Right cardiac atrium (tissue), 5 donors: ENCODE measurements around the gene C22orf15. TPM values are rescaled to one million over a fixed set of nuclear protein-coding genes. Genes with fewer than 3 reads are reported as not detected.

ENCODE experiments used
- ATAC-seq, 2 donors: fragments of 200-7000 bp; cut with Tn5 transposase; one replicate each; pipeline versions ENCODE4 v1.8.0 to v1.9.1; 2020; ENCODE audit warnings: moderate library complexity in 2 of 2, mild to moderate bottlenecking in 1 of 2
- DNase-seq, 3 donors: peaks; one replicate each; pipeline ENCODE4 v3.0.0-alpha.2; 2020
- H3K27ac ChIP-seq: one replicate; pipeline ENCODE4 v1.5.1; 2013; ENCODE audit warnings: mild to moderate bottlenecking, low read length, control low read depth, moderate library complexity
- H3K27me3 ChIP-seq: one replicate; pipeline ENCODE4 v1.6.1; 2013; ENCODE audit not compliant: control insufficient read depth, insufficient read depth
- H3K4me1 ChIP-seq: one replicate; pipeline ENCODE4 v1.6.1; 2013; ENCODE audit warnings: low read length; ENCODE audit not compliant: control insufficient read depth, insufficient read depth
- H3K4me3 ChIP-seq: one replicate; pipeline ENCODE4 v1.5.1; 2013; ENCODE audit warnings: low read length, control low read depth
- H3K9me3 ChIP-seq: one replicate; pipeline ENCODE4 v1.6.1; 2013; ENCODE audit warnings: low read length; ENCODE audit not compliant: control insufficient read depth
- WGBS: extraction: QIAGEN DNeasy Blood & Tissue Kit; methylation state at CpG from one replicate; pipeline ENCODE4 v1.1.7; 2013; 5-methylcytosine and 5-hydroxymethylcytosine counted together
- intact Hi-C, 4 donors: fragments of 100-400 bp; cut with DNase I; formaldehyde crosslinking; loops; one replicate each; pipeline versions ENCODE4 v1.11.0 to v1.14.0; 2022 to 2023
- polyA plus RNA-seq: library from polyadenylated mRNA; stranded (reverse); fragments of 200-250 nt; gene quantifications from one replicate; pipeline ENCODE4 v1.2.3, GENCODE V29; 2013
- total RNA-seq, 4 donors: library from RNA; stranded (reverse); fragmentation: NEBNext Ultra II Directional; extraction: Animal tissue kit (Norgen Biotek cat#: 25700); gene quantifications; one replicate each; pipeline ENCODE4 v1.2.1, GENCODE V29; 2021
- donor health status: healthy with polysubstance abuse.
- donor health status: DM: no; HTN: yes; CAD: no.
- donor health status: DM: no; HTN: no; CAD: no.
- donor health status: DM: no; HTN: yes; CAD: no; lungs with severe emphysema.
- donor health status: DM: yes; HTN: yes; CAD: no.

Gene C22orf15
- total and polyA plus RNA-seq, 5 donors, result 0.21 TPM; not detected in 4

DNA sequence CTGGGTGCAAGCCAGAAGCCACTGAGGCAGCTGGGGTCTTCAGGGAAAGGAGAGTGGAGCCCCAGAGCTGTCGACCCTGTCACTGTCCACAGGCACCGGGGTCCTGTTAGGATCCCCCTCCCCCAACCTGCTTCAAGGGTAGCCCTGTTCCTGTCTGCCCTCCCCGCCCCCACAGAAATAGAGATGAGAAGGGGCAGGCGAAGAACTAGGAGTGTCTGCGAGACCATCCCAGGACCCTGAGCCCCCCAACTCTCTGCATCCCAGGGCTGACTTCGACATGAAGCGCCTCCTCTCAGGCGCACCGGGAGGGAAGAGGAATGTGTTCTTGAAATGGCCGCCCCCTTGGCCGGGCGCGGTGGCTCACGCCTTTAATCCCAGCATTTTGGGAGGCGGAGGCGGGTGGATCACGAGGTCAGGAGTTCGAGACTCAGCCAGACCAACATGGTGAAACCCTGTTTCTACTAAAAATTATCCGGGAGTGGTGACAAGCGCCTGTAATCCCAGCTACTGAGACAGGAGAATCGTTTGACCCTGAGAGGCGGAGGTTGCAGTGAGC lies 11.3 kb upstream of the C22orf15 start:
- Histone ChIP-seq H3K27ac (peak overlapping the region; percentile 82), H3K9me3 (no peaks in the 10 kb centered on the region), H3K4me1 (no peaks in the 10 kb centered on the region), H3K27me3 (no peaks in the 10 kb centered on the region), H3K4me3 (peak overlapping the region; percentile 88)
- intact Hi-C loops, result no loop called here
- 26% methylated on average over 22 of the region's 22 CpGs for WGBS
- DNase-seq (peak in 2 of 3 donors; percentile 67 to 69), ATAC-seq (peak; percentile 30 to 32)

DNA sequence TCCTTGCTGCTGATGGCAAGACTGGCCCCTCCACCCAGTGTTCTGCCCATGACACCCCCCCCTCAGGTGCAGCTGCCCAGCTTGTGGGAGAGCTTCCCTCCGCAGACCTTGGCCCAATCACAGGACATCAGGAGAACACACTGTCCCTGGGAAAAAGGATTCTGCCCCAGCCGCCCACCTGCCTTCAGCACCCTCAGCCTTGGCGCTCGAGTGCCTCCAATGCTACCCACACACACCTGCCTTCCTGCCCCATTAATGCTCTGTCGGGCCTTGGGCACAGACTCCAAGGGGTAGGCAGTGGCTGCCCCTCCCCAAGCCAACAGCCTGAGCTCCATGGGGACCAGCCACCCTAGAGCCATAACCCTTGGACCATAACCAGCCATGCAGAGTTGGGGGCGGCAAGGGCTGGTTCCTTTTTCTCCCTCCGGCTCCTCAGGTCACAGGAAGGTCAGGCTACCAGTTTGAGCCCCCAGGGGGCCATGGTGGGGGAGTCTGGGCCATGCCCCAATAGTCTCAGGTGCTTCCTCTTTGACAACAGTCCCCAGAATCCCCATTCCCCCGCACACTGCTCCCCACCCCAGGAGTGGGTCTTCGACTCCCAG lies 10.6 kb upstream of the C22orf15 start:
- 86% methylated on average over 9 of the region's 9 CpGs for WGBS
- Histone ChIP-seq H3K9me3 (no peaks in the 10 kb centered on the region), H3K27ac (no peak overlapping the region), H3K4me3 (no peak overlapping the region), H3K27me3 (no peaks in the 10 kb centered on the region), H3K4me1 (no peaks in the 10 kb centered on the region)
- intact Hi-C loops, result no loop called here
- ATAC-seq, result no peak
- peak in 2 of 3 donors; percentile 40 to 65 for DNase-seq

DNA sequence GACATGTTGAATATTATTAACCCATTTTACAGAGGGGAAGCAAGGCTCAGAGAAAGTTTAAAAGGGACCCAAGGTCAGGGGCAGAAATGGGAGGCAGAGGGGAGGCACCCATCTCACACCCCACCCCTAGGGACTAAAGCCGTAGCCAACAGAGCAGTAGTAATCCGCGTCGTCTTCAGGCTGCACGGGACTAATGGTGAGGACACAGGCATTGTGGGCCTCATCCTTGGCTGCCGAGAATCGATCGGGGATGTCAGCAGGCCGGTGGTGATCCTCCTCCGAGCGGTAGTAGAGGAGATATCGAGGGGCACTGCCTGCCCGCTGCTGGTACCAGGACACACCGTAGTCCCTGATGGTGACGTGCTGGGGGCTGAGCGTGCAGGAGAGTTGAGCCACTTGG lies 10.0 kb upstream of the C22orf15 start:
- intact Hi-C loops, result no loop called here
- ATAC-seq (no peak), DNase-seq (peak in 1 of 3 donors; percentile 64)
- Histone ChIP-seq H3K4me3 (no peak overlapping the region), H3K27me3 (no peaks in the 10 kb centered on the region), H3K27ac (no peak overlapping the region), H3K9me3 (no peaks in the 10 kb centered on the region), H3K4me1 (no peaks in the 10 kb centered on the region)
- WGBS, result 93% methylated on average over 16 of the region's 16 CpGs

DNA sequence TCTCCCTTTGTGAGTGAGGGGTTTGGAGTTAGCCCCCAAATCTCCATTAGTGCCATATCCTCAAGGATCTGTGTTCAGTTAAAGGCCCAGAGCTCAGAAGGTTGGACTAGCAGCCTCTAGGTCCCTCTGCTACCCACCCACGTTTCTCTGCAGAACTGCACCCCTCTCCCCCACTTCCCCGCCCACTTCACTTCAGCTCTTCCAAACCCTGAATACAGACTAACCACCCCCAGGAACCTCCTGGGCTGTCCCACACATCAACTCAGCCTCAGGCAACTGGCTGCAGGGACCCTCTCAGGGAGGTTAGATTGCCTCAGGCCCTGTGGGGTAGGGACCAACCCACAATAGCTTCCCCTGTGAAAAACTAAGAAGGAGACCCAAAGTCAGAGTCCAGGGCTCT lies 9.4 kb upstream of the C22orf15 start:
- WGBS, result 64% methylated on average over 2 of the region's 2 CpGs
- Histone ChIP-seq H3K27ac (no peak overlapping the region), H3K27me3 (no peaks in the 10 kb centered on the region), H3K9me3 (no peaks in the 10 kb centered on the region), H3K4me1 (no peaks in the 10 kb centered on the region), H3K4me3 (no peak overlapping the region)
- intact Hi-C loops, result no loop called here
- DNase-seq (peak in 1 of 3 donors; percentile 11), ATAC-seq (no peak)

DNA sequence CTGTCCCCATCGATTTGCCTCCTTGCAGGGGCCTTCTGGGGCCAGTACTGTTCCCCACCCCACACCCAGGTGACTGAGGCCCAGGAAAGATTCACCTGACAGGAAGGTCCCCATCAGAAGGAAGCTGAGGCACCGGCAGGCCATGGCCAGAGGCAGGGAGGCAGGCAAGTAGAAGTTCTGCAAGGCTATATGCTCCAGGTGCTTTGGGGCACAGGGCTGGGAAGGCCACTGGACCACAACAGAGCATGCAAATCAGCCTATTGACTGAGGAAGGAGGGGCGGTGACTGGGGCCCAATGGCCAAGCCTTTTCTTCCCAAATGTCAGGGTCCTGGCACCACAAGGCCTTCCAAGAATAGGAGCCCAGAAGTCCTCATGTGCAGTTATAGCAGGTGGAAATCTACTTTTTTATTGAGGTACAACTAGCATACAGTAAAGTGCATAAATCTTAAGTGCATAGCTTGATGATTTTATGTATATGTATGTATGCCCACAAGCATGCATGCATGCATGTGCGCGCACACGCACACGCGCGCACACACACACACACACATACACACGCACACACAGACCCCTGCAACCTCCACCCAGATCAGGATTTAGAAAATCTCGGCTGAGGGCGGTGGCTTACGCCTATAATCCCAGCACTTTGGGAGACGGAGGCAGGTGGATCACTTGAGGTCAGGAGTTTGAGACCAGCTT lies 8.4 kb upstream of the C22orf15 start, which contains the start of gene VPREB3:
Gene VPREB3, minus strand, starts transcription at position 206 of the 700 bp plus-strand sequence. Its CDS starts 62 bp downstream, at position 144.
- DNase-seq (peak in 1 of 3 donors; percentile 31), ATAC-seq (no peak)
- H3K27me3 ChIP-seq, result no peaks in the 10 kb centered on the region
- intact Hi-C loops, result no loop called here
- WGBS, result 86% methylated on average over 14 of the region's 14 CpGs
- no peaks in the 10 kb centered on the region for H3K4me1 ChIP-seq
- no peak within 1 kb of the TSS for H3K27ac ChIP-seq
- H3K9me3 ChIP-seq, result no peaks in the 10 kb centered on the region
- no peak within 1 kb of the TSS for H3K4me3 ChIP-seq

DNA sequence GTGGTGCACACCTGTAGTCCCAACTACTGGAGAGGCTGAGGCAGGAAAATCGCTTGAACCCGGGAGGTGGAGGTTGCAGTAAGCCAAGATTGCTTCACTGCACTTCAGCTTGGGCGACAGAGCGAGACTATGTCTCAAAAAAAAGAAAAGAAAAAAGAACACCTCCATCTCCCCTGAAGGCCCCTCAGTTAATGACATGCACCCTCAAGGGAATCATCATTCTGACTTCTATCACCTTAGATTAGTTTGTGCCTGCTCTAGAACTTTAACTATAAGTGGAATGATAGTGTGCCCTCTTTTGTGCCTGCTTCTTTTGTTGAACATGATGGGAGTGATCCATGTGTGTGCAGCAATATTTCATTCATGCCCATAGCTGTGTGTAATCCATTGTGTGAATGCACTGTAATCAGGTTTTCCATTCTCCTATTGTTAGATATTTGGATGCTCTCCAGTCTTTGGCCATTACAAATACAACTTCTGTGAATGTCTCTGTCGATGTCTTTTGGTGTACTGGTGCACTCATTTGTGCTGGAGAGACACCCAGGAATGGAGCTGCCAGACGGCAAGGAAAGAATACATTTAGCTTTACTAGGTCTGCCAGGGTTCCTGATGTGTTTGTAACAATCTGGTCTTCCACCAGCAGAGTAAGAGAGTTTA lies 7.7 kb upstream of the C22orf15 start:
- no peaks in the 10 kb centered on the region for H3K9me3 ChIP-seq
- no peak overlapping the region for H3K4me3 ChIP-seq
- ATAC-seq, result no peak
- no peak for DNase-seq
- intact Hi-C loops, result no loop called here
- H3K4me1 ChIP-seq, result no peaks in the 10 kb centered on the region
- WGBS, result 73% methylated on average over 6 of the region's 6 CpGs
- no peak overlapping the region for H3K27ac ChIP-seq
- H3K27me3 ChIP-seq, result no peaks in the 10 kb centered on the region

DNA sequence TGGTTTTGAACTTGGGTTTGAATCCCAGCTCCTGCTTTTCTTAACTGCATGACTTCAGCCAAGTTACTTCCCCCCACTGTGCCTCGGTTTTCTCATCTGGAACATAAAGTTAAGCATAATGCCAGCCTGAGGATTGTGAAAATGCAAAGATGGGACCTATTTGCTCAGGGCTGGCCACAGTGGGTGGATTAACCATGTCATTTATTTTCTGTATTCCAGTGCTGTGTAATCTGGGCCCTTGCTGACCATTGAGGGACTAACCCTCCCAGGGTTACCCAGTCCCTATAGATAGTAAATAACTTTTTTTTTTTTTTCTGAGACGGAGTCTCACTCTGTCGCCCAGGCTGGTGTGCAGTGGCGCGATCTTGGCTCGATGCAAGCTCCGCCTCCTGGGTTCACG lies 7.1 kb upstream of the C22orf15 start:
- H3K4me3 ChIP-seq, result no peak overlapping the region
- 91% methylated on average over 8 of the region's 8 CpGs for WGBS
- no peak overlapping the region for H3K27ac ChIP-seq
- ATAC-seq (no peak), DNase-seq (no peak)
- intact Hi-C loops, result no loop called here
- H3K4me1 ChIP-seq, result no peaks in the 10 kb centered on the region
- no peaks in the 10 kb centered on the region for H3K9me3 ChIP-seq
- no peaks in the 10 kb centered on the region for H3K27me3 ChIP-seq

DNA sequence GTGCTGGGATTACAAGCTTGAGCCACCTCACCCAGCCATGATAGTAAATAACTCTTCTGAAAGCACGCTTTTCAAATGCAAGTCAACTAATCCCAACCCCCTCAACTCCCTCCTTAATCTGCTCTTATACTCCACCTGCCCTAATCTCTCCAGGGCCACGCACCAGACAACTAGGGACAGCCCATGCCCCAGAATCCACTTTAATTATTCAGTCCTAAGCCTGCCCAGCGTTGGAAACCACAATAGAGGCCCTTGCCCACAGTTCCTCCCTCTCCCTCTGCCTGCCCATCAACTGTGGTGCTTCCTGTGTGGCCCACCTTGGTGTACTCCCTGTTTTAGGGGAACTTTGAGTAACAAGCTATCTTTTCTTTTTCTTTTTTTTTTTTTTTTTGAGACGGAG lies 5.9 kb upstream of the C22orf15 start:
- Histone ChIP-seq H3K4me1 (no peaks in the 10 kb centered on the region), H3K4me3 (no peak overlapping the region), H3K27ac (no peak overlapping the region), H3K27me3 (no peaks in the 10 kb centered on the region), H3K9me3 (no peaks in the 10 kb centered on the region)
- ATAC-seq (no peak), DNase-seq (no peak)
- 56% methylated on average over 4 of the region's 4 CpGs for WGBS
- intact Hi-C loops, result no loop called here

DNA sequence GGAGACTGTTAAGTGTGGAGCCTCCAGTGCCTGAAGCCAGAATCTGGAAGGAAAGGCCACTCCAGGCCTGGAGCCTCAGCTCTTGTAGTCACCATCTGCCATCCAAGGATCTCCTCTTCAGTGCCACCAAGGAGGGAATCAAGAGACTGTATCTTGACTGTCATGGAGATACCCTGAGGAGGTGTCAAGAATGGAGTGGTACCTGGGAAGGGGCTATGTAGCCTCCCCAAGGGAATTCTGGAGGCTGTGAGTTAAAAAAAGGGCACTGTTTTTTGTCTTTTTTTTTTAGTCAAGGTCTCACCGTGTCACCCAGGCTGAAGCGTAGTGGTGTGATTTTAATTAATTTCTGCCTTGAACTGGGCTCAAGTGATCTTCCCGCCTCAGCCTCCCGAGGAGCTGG lies 3.2 kb upstream of the C22orf15 start:
- Histone ChIP-seq H3K4me1 (no peaks in the 10 kb centered on the region), H3K9me3 (no peaks in the 10 kb centered on the region), H3K4me3 (no peak overlapping the region), H3K27me3 (no peaks in the 10 kb centered on the region), H3K27ac (no peak overlapping the region)
- ATAC-seq (no peak), DNase-seq (no peak)
- 90% methylated on average over 4 of the region's 4 CpGs for WGBS
- intact Hi-C loops, result no loop called here

DNA sequence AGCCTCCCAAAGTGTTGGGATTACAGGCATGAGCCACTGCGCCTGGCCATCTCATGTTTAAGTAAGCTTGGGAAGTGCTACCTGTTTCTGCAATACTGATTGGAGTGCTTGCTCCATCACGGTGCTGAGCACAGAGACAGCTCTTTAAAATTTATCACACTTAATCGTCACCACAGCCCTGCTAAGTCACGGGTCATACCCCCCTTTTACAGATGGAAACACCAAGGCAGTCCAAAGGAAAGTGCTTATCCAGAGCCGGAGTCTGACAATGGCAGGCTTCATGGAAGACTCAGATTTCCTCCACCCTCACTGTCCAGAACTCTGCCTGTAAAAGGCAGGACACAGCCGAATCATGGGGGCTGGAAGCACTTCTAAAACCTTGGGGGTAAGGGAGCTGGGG lies 2.7 kb upstream of the C22orf15 start:
- H3K27me3 ChIP-seq, result no peaks in the 10 kb centered on the region
- ATAC-seq (no peak), DNase-seq (no peak)
- WGBS, result 79% methylated on average over 6 of the region's 6 CpGs
- no peak overlapping the region for H3K27ac ChIP-seq
- no peak overlapping the region for H3K4me3 ChIP-seq
- H3K4me1 ChIP-seq, result no peaks in the 10 kb centered on the region
- H3K9me3 ChIP-seq, result no peaks in the 10 kb centered on the region
- intact Hi-C loops, result loop anchor here in 1 of 4 donors (10.0 kb wide), 1 partner anchor 235 kb away; no protein-coding TSS in a partner anchor

DNA sequence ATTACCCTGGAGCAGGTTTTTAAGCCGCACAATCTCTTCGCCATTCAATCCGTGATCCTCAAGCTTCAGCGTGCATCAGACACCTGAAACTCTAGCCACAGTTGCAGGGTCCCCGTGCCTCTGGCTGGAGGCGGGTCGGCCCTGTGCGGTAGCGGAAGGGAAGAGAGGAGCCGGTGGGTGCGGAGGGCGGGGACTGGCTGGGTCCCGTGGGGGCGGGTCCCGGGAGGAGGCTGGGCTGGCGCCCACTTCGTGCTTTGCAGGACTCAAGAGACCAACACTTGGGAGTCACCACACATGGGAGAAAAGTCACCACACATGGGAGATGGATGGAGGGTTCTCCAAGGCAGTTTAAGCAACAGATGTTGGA lies 772 bp downstream of the C22orf15 start:
- 25% methylated on average over 17 of the region's 17 CpGs for WGBS
- Histone ChIP-seq H3K9me3 (no peaks in the 10 kb centered on the region), H3K4me3 (no peak overlapping the region), H3K4me1 (no peaks in the 10 kb centered on the region), H3K27me3 (no peaks in the 10 kb centered on the region), H3K27ac (no peak overlapping the region)
- DNase-seq, result peak in 2 of 3 donors; percentile 77 to 82
- intact Hi-C loops, result loop anchor here in 1 of 4 donors (10.0 kb wide), 1 partner anchor 239 kb away; no protein-coding TSS in a partner anchor
- no peak for ATAC-seq
